Body of pancreas (tissue), 4 donors: ENCODE data around the gene PSMD1. TPM values are rescaled to one million over a fixed set of nuclear protein-coding genes. Genes with fewer than 3 reads are reported as not detected.
A peak's percentile ranks its signal among the peaks of the same experiment; 100 is the strongest.

Source experiments
- ATAC-seq: fragments of 150-250 bp; one replicate; pipeline ENCODE4 v1.9.1; 2016
- DNase-seq, 4 donors: peaks; one replicate each; pipeline ENCODE4 v3.0.0-alpha.2; 2019
- H3K27ac ChIP-seq, 4 donors: fragments of 200-600 bp; sonication (generic); 1 replicate in 3 of 4; 2 replicates in 1 of 4; pipeline versions ENCODE4 v1.5.1 to v1.6.1; 2016 to 2019; ENCODE audit warnings: mild to moderate bottlenecking in 1 of 4, mixed read lengths in 1 of 4, moderate library complexity in 1 of 4
- H3K27me3 ChIP-seq, 2 donors: fragments of 200-600 bp; sonication (generic); one replicate each; pipeline ENCODE4 v1.6.0; 2016; ENCODE audit warnings: mild to moderate bottlenecking in 1 of 2
- H3K36me3 ChIP-seq, 2 donors: fragments of 200-600 bp; sonication (generic); replicated peaks in 1 of 2; 2 replicates each; pipeline ENCODE4 v1.5.1; 2016; ENCODE audit warnings: low read depth in 2 of 2; ENCODE audit not compliant: insufficient read depth in 1 of 2
- H3K4me1 ChIP-seq: fragments of 200-600 bp; sonication (generic); one replicate; pipeline ENCODE4 v1.6.0; 2016
- H3K4me3 ChIP-seq, 2 donors: fragments of 200-600 bp; sonication (generic); 1 replicate in 1 of 2; 2 replicates in 1 of 2; pipeline ENCODE4 v1.5.1; 2016 to 2019
- H3K9me3 ChIP-seq, 3 donors: fragments of 200-600 bp; sonication (generic); 1 replicate in 2 of 3; 2 replicates in 1 of 3; pipeline ENCODE4 v1.5.1; 2016
- CTCF ChIP-seq, 7 experiments: fragments of 450-650 bp in 4 of 7; fragments of 200-600 bp in 3 of 7; sonication (generic) in 3 of 7; IDR thresholded peaks; one replicate each; pipeline ENCODE4 v1.5.1; 2016 to 2019; ENCODE audit warnings: antibody characterized with exemption in 7 of 7
- POLR2A ChIP-seq, 3 donors: fragments of 450-650 bp; IDR thresholded peaks; one replicate each; pipeline ENCODE4 v1.6.1; 2016; ENCODE audit warnings: antibody characterized with exemption in 3 of 3, mild to moderate bottlenecking in 2 of 3
- WGBS, 2 donors: methylation state at CpG; one replicate each; pipeline ENCODE4 v1.1.5; 2017; 5-methylcytosine and 5-hydroxymethylcytosine counted together
- intact Hi-C: fragments of 100-400 bp; cut with DNase I; formaldehyde crosslinking; loops from one replicate; pipeline ENCODE4 v1.15.1; 2023
- total RNA-seq, 2 donors: library from RNA; depleted of rRNA; stranded (reverse); fragments of >200 nt; gene quantifications; one replicate each; pipeline ENCODE4 v1.1.0, GENCODE V29; 2016

Gene PSMD1
- total RNA-seq, 2 donors from 2014 or later: 20.5 to 27.4 TPM

DNA sequence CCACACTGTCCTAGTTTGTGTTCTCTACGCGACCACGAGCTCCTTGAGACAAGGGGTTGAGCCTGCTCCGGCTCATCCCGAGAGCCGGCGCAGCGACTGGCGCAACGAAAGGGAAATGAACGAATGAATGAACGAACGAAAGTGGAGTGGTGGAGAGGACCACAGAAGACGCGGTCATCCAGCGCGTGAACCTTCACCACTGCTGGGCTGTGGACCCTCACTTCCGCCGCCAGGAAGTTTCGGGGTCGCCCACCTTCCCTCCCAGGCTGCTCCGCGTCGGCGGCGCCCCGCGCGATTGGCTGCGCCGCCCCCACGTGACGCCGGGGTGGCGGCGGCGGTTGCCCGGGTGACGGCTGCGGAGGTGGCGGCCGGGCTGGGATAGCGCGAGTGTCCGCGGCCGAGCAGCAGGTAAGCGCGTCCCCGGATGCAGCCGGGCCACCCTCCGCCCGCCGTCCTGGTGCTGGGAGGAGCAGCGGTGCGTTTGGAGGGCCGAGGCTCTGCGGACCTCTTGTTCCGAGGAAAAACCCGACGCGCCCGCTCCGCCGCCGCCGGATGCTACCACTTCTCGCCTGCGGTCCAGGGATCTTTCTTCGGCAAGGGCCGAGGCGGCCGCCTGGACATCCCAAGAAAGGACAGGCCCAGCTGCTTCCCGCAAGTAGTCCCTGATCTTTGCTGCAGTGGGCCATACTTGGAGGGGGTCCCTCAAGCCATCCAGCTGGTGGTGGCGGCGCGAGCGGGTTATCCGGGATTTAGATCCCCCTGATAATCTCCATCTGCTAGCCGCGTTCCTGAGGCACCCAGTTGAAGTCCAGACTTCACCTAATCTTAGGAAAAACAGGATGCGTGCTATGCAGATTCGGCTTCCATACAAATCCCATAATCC is 141.9 kb downstream of the PSMD1 start, which contains the start of gene ARMC9:
TSS of gene ARMC9 (plus strand) at position 341 of the 883 bp plus-strand sequence. CDS start 7,608 bp downstream, outside the sequence.
- H3K4me1 ChIP-seq: peaks cover 17% of the 10 kb centered on the region
- H3K4me3 ChIP-seq: peak within 1 kb of the TSS; percentile 66 to 95
- peak in 1 of 7 experiments; percentile 16 for TF ChIP-seq CTCF (IDR thresholded peaks at IDR 0.05)
- TF ChIP-seq POLR2A (IDR thresholded peaks at IDR 0.05): peak in 2 of 3 donors; percentile 58 to 60
- H3K36me3 ChIP-seq: no peaks in the 10 kb centered on the region
- peak within 1 kb of the TSS in 3 of 4 donors; percentile 5 to 71 (median 67) for H3K27ac ChIP-seq
- H3K27me3 ChIP-seq: no peaks in the 10 kb centered on the region
- peak; percentile 76 to 83 (median 78) for DNase-seq
- WGBS, 2 donors: 0 to 1% methylated on average over 21 to 83 of the region's 83 CpGs
- ATAC-seq: peak; percentile 95
- no peaks in the 10 kb centered on the region for H3K9me3 ChIP-seq
- intact Hi-C loops: no loop called here

DNA sequence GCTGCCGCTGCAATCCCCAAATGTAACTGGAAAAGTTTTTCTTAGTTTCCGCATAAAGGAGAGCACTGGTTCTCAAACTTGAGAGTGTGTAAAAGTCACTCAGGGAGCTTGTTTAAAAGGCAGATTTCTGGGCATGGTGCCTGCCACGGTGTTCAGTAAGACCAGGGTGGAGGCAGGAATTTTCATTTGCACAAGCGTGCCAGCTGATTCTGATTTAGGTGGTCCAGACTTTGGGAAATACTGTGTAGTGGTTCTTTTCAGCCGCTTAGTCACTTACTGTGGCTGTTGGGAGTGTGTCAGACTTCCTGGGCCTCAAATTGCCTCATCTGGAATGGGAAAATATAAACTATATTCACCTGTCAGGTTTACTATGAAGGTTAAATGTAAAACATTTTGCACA is 142.6 kb downstream of the PSMD1 start:
- ATAC-seq: no peak
- no peaks in the 10 kb centered on the region for H3K9me3 ChIP-seq

DNA sequence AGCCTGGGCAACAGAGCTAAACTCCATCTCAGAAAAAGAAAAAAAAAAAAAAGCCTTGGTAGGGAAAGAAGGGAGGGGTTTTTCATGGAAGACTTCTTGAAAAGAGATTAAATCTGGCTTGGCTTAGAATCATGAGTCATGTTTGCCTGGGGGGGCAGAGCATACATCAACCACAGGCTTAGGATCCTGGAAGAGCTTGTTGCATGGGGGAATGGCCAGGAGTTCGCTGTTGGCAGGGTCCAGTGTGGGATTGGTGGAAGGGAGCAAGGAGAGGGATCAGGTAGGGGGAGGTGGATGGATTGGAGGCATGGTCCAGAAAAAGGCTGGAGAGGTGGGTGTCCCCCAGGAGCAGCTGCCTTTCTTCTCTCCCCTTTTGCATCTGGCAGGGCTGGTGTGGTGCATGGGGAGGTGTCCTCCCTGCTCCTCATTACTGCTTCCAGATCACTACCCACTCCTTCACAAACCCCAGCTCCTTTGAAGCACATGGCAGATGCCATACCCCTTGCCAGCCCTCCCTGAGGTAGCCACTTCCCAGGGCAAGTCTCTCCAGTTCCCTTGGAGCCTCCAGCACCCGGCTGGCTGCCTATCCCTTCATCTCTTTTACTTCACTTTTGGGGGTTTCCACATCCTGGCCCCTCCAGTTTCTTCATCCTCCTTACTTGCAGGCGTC is 144.3 kb downstream of the PSMD1 start:
- ATAC-seq (no peak), DNase-seq (no peak)
- Histone ChIP-seq H3K4me3 (no peak overlapping the region), H3K4me1 (peaks cover 17% of the 10 kb centered on the region), H3K27ac (no peak overlapping the region), H3K27me3 (no peaks in the 10 kb centered on the region), H3K36me3 (no peaks in the 10 kb centered on the region), H3K9me3 (no peaks in the 10 kb centered on the region)
- 78 to 80% methylated on average over 3 of the region's 3 CpGs for WGBS, 2 donors
- TF ChIP-seq CTCF (IDR thresholded peaks at IDR 0.05): no peak
- no peak for TF ChIP-seq POLR2A (IDR thresholded peaks at IDR 0.05)
- intact Hi-C loops: no loop called here

More for the DNA sequence above, 142.6 kb downstream of the PSMD1 start:
- intact Hi-C loops: no loop called here
- no peaks in the 10 kb centered on the region for H3K27me3 ChIP-seq
- peak overlapping the region; percentile 66 to 95 for H3K4me3 ChIP-seq
- peaks cover 17% of the 10 kb centered on the region for H3K4me1 ChIP-seq
- TF ChIP-seq POLR2A (IDR thresholded peaks at IDR 0.05) (no peak), CTCF (IDR thresholded peaks at IDR 0.05) (no peak)
- peak overlapping the region in 2 of 4 donors; percentile 67 to 71 for H3K27ac ChIP-seq
- no peaks in the 10 kb centered on the region for H3K36me3 ChIP-seq
- 20 to 25% methylated on average over 5 of the region's 5 CpGs for WGBS, 2 donors
- DNase-seq: peak in 1 of 4 donors; percentile 22

DNA sequence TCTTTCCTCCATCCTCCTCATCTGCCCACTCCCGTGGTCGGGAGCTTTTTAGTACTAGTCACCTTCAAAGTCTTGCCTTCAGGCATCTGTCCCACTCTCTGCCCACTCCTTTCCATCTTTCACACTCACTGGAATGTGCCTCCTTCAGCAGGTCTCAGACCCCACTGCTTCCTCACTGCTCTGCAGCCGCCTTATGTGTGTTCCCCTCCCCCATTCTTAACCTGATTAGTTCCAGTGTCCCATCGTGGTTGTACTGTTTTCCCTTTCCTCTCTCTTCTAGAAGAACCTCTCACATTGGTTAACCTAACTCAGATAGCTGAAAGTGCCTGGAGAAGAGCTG is 144.8 kb downstream of the PSMD1 start:
- ATAC-seq: no peak
- no peak for DNase-seq
- H3K27me3 ChIP-seq: no peaks in the 10 kb centered on the region
- WGBS, 2 donors: 80 to 82% methylated on average over 4 of the region's 4 CpGs
- H3K36me3 ChIP-seq: no peaks in the 10 kb centered on the region
- H3K4me1 ChIP-seq: peaks cover 17% of the 10 kb centered on the region
- no peaks in the 10 kb centered on the region for H3K9me3 ChIP-seq
- no peak for TF ChIP-seq POLR2A (IDR thresholded peaks at IDR 0.05)
- TF ChIP-seq CTCF (IDR thresholded peaks at IDR 0.05): no peak
- intact Hi-C loops: no loop called here
- no peak overlapping the region for H3K27ac ChIP-seq
- no peak overlapping the region for H3K4me3 ChIP-seq
